SK-N-SH (cell line): ENCODE results near the gene OR6V1. TPM values are rescaled to one million over a fixed set of nuclear protein-coding genes. Genes with fewer than 3 reads are reported as not detected.
A peak's percentile ranks its signal among the peaks of the same experiment; 100 is the strongest.

Source experiments
- CTCF ChIA-PET: fragments of 300-600, 350-600 bp; formaldehyde crosslinking; extraction: SDS; loops from one replicate; lab custom pipeline; 2021; lab: Yijun Ruan, JAX
- POLR2A ChIA-PET: fragments of 350-600 bp; sonication (Branson Sonifier 250); formaldehyde crosslinking; extraction: SDS; loops from one replicate; lab custom pipeline; 2020; ENCODE audit warnings: antibody characterized with exemption, inconsistent platforms; lab: Yijun Ruan, JAX
- DNase-seq: peaks from one replicate; pipeline ENCODE4 v3.0.0; 2012
- H2AFZ ChIP-seq: fragments of 200-600 bp; sonication (generic); 2 replicates; pipeline ENCODE4 v1.8.1; 2016; ENCODE audit warnings: antibody characterized with exemption, mild to moderate bottlenecking, low read depth
- H3F3A ChIP-seq: fragments of 200-600 bp; sonication (generic); replicated peaks from 2 replicates; pipeline ENCODE3; 2016; ENCODE audit warnings: antibody characterized with exemption, mild to moderate bottlenecking; ENCODE audit not compliant: insufficient read depth
- H3K27ac ChIP-seq, 2 experiments: fragments of 200-500 bp in 1 of 2; fragments of 200-600 bp in 1 of 2; sonication (Bioruptor generic) in 1 of 2; sonication (generic), shearing (Covaris generic) in 1 of 2; 2 replicates each; pipeline versions ENCODE4 v1.5.1 to v1.6.1; 2014 to 2016; ENCODE audit warnings: low read depth in 2 of 2, inconsistent platforms in 1 of 2, low read length in 1 of 2, mild to moderate bottlenecking in 1 of 2, mixed read lengths in 1 of 2
- H3K27me3 ChIP-seq: fragments of 200-600 bp; sonication (generic), shearing (Covaris generic); 2 replicates; pipeline ENCODE4 v1.6.1; 2016; ENCODE audit warnings: mixed run types; ENCODE audit not compliant: insufficient read depth
- H3K36me3 ChIP-seq, 2 experiments: fragments of 200-500 bp in 1 of 2; fragments of 200-600 bp in 1 of 2; sonication (Bioruptor generic) in 1 of 2; sonication (generic) in 1 of 2; replicated peaks in 1 of 2; 2 replicates each; pipeline versions ENCODE3 to v1.5.1; 2014 to 2016; ENCODE audit warnings: low read length in 1 of 2, mild to moderate bottlenecking in 1 of 2; ENCODE audit not compliant: insufficient read depth in 2 of 2, control insufficient read depth in 1 of 2
- H3K4me1 ChIP-seq, 2 experiments: fragments of 200-500 bp in 1 of 2; fragments of 200-600 bp in 1 of 2; sonication (Bioruptor generic) in 1 of 2; sonication (generic), shearing (Covaris generic) in 1 of 2; 2 replicates each; pipeline versions ENCODE4 v1.5.1 to v1.6.1; 2014 to 2016; ENCODE audit warnings: low read depth in 1 of 2, low read length in 1 of 2, mixed run types in 1 of 2; ENCODE audit not compliant: insufficient read depth in 2 of 2, control insufficient read depth in 1 of 2
- H3K4me2 ChIP-seq: fragments of 200-600 bp; sonication (generic), shearing (Covaris generic); 2 replicates; pipeline ENCODE4 v1.6.1; 2017; ENCODE audit warnings: mixed run types
- H3K4me3 ChIP-seq, 2 experiments: fragments of 200-500 bp in 1 of 2; fragments of 200-600 bp in 1 of 2; sonication (Bioruptor generic) in 1 of 2; sonication (generic), shearing (Covaris generic) in 1 of 2; 2 replicates each; pipeline versions ENCODE4 v1.5.1 to v1.8.1; 2014 to 2016; ENCODE audit warnings: low read depth in 2 of 2, inconsistent platforms in 1 of 2, low read length in 1 of 2, mild to moderate bottlenecking in 1 of 2, mixed read lengths in 1 of 2, moderate library complexity in 1 of 2
- H3K79me2 ChIP-seq: fragments of 200-600 bp; sonication (generic); 2 replicates; pipeline ENCODE4 v1.8.1; 2017; ENCODE audit warnings: mild to moderate bottlenecking; ENCODE audit not compliant: insufficient read depth
- H3K9ac ChIP-seq: fragments of 200-600 bp; sonication (generic); 2 replicates; pipeline ENCODE4 v1.6.1; 2017; ENCODE audit warnings: mixed run types
- H3K9me2 ChIP-seq: fragments of 200-600 bp; sonication (generic); 2 replicates; pipeline ENCODE4 v1.6.1; 2017; ENCODE audit warnings: mixed run types
- H3K9me3 ChIP-seq: fragments of 200-600 bp; sonication (generic); 2 replicates; pipeline ENCODE4 v1.6.1; 2017; ENCODE audit warnings: mixed run types, mild to moderate bottlenecking, moderate library complexity
- H4K20me1 ChIP-seq: fragments of 200-600 bp; sonication (generic); 2 replicates; pipeline ENCODE4 v1.6.1; 2017; ENCODE audit warnings: mild to moderate bottlenecking, mixed run types; ENCODE audit not compliant: insufficient read depth
- CHD2 ChIP-seq: fragments of 150-350 bp; IDR thresholded peaks from 2 replicates; pipeline ENCODE4 v1.6.1; 2018; ENCODE audit warnings: low read length; ENCODE audit not compliant: partially characterized antibody
- GATA2 ChIP-seq: sonication (generic); formaldehyde crosslinking; IDR thresholded peaks from 2 replicates; pipeline ENCODE4 v1.5.0; 2020; ENCODE audit warnings: mild to moderate bottlenecking, missing genetic modification reagents
- IRF3 ChIP-seq: fragments of 150-350 bp; IDR thresholded peaks from 2 replicates; pipeline ENCODE4 v1.6.1; 2016; ENCODE audit warnings: mild to moderate bottlenecking, low read depth, low read length
- JUND ChIP-seq: IDR thresholded peaks from 2 replicates; pipeline ENCODE4 v1.4.0; 2012
- MAX ChIP-seq: IDR thresholded peaks from 2 replicates; pipeline ENCODE4 v1.4.0; 2012; ENCODE audit warnings: low read depth
- NRF1 ChIP-seq: IDR thresholded peaks from 2 replicates; pipeline ENCODE4 v1.6.1; 2012; ENCODE audit warnings: low read depth, mild to moderate bottlenecking, low read length
- REST ChIP-seq: IDR thresholded peaks from 2 replicates; pipeline ENCODE4 v1.6.1; 2012; ENCODE audit warnings: mild to moderate bottlenecking, low read depth, low read length, moderate library complexity
- SIN3A ChIP-seq: IDR thresholded peaks from 2 replicates; pipeline ENCODE4 v1.6.1; 2012; ENCODE audit warnings: low read depth, mild to moderate bottlenecking, low read length, moderate library complexity, borderline replicate concordance
- TCF12 ChIP-seq: IDR thresholded peaks from 2 replicates; pipeline ENCODE4 v1.4.0; 2012
- USF1 ChIP-seq: IDR thresholded peaks from 2 replicates; pipeline ENCODE4 v1.4.0; 2012; ENCODE audit warnings: low read depth, borderline replicate concordance
- ZBTB33 ChIP-seq: IDR thresholded peaks from 2 replicates; pipeline ENCODE4 v1.4.0; 2012; ENCODE audit warnings: low read depth, borderline replicate concordance
- WGBS: methylation state at CpG from one replicate; pipeline ENCODE4 v1.1.6; 2017; ENCODE audit warnings: low lambda C conversion rate; 5-methylcytosine and 5-hydroxymethylcytosine counted together
- polyA plus RNA-seq, 3 experiments: library from polyadenylated mRNA; depleted of rRNA; stranded (reverse); fragments of >200 nt; gene quantifications; 2 replicates each; pipeline ENCODE4 v1.2.3, GENCODE V29; 2012

Gene OR6V1
- polyA plus RNA-seq, 1 of the 3 experiments (the other 2 are of a cell fraction): not detected

- Histone ChIP-seq H3K36me3 (no peaks in the 10 kb centered on the region), H3K9me3 (no peaks in the 10 kb centered on the region), H3K79me2 (no peaks in the 10 kb centered on the region), H3K9ac (no peak overlapping the region), H2AFZ (no peak overlapping the region), H3K4me3 (no peak overlapping the region), H3K4me2 (no peak overlapping the region), H4K20me1 (no peaks in the 10 kb centered on the region), H3F3A (no peaks in the 10 kb centered on the region), H3K4me1 (0 out of 4 replicates have a peak, but pooled peaks cover 0 to 5% of the 10 kb centered on the region in 2 experiments), H3K9me2 (no peaks in the 10 kb centered on the region), H3K27me3 (no peaks in the 10 kb centered on the region), H3K27ac (no peak overlapping the region)
- no peak for DNase-seq
- no peak for TF ChIP-seq SIN3A
- no peak for TF ChIP-seq IRF3
- no peak for TF ChIP-seq ZBTB33
- no peak for TF ChIP-seq JUND
- no peak for TF ChIP-seq MAX
- TF ChIP-seq CHD2: no peak
- WGBS: 47% methylated on average over 5 of the region's 5 CpGs
- POLR2A ChIA-PET: no interaction called here
- CTCF ChIA-PET: interaction anchor here (1.0 kb wide), 1 partner anchor 31 kb away, joined by 3 read pairs; no protein-coding TSS in a partner anchor
Observed at GRCh38 chr7:143038635-143039034, 13.5 kb upstream of the OR6V1 start.

GRCh38 chr7:143040209-143040715 lies 11.9 kb upstream of the OR6V1 start:
- no peaks in the 10 kb centered on the region for H3K9me2 ChIP-seq
- H3K4me1 ChIP-seq: 0 out of 4 replicates have a peak, but pooled peaks cover 0 to 5% of the 10 kb centered on the region in 2 experiments
- no peak overlapping the region for H3K9ac ChIP-seq
- no peaks in the 10 kb centered on the region for H3K9me3 ChIP-seq
- H3K4me3 ChIP-seq: no peak overlapping the region
- 32% methylated on average over 3 of the region's 3 CpGs for WGBS
- no peaks in the 10 kb centered on the region for H3K36me3 ChIP-seq
- CTCF ChIA-PET: interaction anchor here (0.8 to 1.6 kb wide), 2 partner anchors 12 to 175 kb away, joined by 4 read pairs; partner anchors contain the start of gene OR6V1
- POLR2A ChIA-PET: no interaction called here
- no peaks in the 10 kb centered on the region for H4K20me1 ChIP-seq
- no peaks in the 10 kb centered on the region for H3F3A ChIP-seq
- no peak overlapping the region for H3K4me2 ChIP-seq
- no peaks in the 10 kb centered on the region for H3K27me3 ChIP-seq
- TF ChIP-seq TCF12 (peak; percentile 61), REST (no peak), MAX (no peak), USF1 (no peak), GATA2 (CRISPR knock-in tag) (no peak), NRF1 (no peak)
- TF ChIP-seq, all 33 proteins: peak for 1
- no peak for DNase-seq
- H3K27ac ChIP-seq: no peak overlapping the region
- H3K79me2 ChIP-seq: no peaks in the 10 kb centered on the region
- H2AFZ ChIP-seq: no peak overlapping the region
